ENCODE data around the gene TMC8. TPM values are rescaled to one million over a fixed set of nuclear protein-coding genes. Genes with fewer than 3 reads are reported as not detected.

TMC8 gene
- total RNA-seq, 1 donor from 2014 or later: 0.40 TPM

GRCh38 chr17:78141437-78142118, 11.0 kb downstream of the TMC8 start:
- H3K36me3 Mint-ChIP-seq (ENCODE audit: low read depth): no peaks in the 10 kb centered on the region
- no peaks in the 10 kb centered on the region for H3K27me3 Mint-ChIP-seq (ENCODE audit: low read depth)
- H3K27ac Mint-ChIP-seq (ENCODE audit: unreplicated experiment): no peak overlapping the region
- DNase-seq (ENCODE audit: low spot score): peak; percentile 87
- no peaks in the 10 kb centered on the region for H3K9me3 Mint-ChIP-seq (ENCODE audit: low read depth)
- peaks cover 23% of the 10 kb centered on the region for H3K4me1 Mint-ChIP-seq (ENCODE audit: low read depth)
- no peak overlapping the region for H3K4me3 Mint-ChIP-seq (ENCODE audit: unreplicated experiment)
- TF ChIP-seq CTCF (IDR thresholded peaks at IDR 0.05): no peak

GRCh38 chr17:78142119-78142861, 11.7 kb downstream of the TMC8 start:
- no peak overlapping the region for H3K4me3 Mint-ChIP-seq (ENCODE audit: unreplicated experiment)
- no peaks in the 10 kb centered on the region for H3K27me3 Mint-ChIP-seq (ENCODE audit: low read depth)
- H3K9me3 Mint-ChIP-seq (ENCODE audit: low read depth): no peaks in the 10 kb centered on the region
- H3K27ac Mint-ChIP-seq (ENCODE audit: unreplicated experiment): no peak overlapping the region
- H3K4me1 Mint-ChIP-seq (ENCODE audit: low read depth): peaks cover 23% of the 10 kb centered on the region
- peak; percentile 58 for DNase-seq (ENCODE audit: low spot score)
- H3K36me3 Mint-ChIP-seq (ENCODE audit: low read depth): no peaks in the 10 kb centered on the region
- no peak for TF ChIP-seq CTCF (IDR thresholded peaks at IDR 0.05)

- Mint-ChIP-seq H3K27me3 (ENCODE audit: low read depth) (no peaks in the 10 kb centered on the region), H3K36me3 (ENCODE audit: low read depth) (no peaks in the 10 kb centered on the region), H3K4me1 (ENCODE audit: low read depth) (peaks cover 23% of the 10 kb centered on the region), H3K27ac (ENCODE audit: unreplicated experiment) (peak overlapping the region; percentile 45), H3K9me3 (ENCODE audit: low read depth) (no peaks in the 10 kb centered on the region), H3K4me3 (ENCODE audit: unreplicated experiment) (no peak overlapping the region)
- DNase-seq (ENCODE audit: low spot score): peak; percentile 79
- TF ChIP-seq CTCF (IDR thresholded peaks at IDR 0.05): no peak
Observed at GRCh38 chr17:78143214-78144146, 12.9 kb downstream of the TMC8 start.

- Mint-ChIP-seq H3K4me3 (ENCODE audit: unreplicated experiment) (peak overlapping the region; percentile 12), H3K36me3 (ENCODE audit: low read depth) (no peaks in the 10 kb centered on the region), H3K27ac (ENCODE audit: unreplicated experiment) (peak overlapping the region; percentile 84)
Observed at GRCh38 chr17:78144147-78144719, 13.7 kb downstream of the TMC8 start.

More at GRCh38 chr17:78144147-78144719, 13.7 kb downstream of the TMC8 start:
- Mint-ChIP-seq H3K9me3 (ENCODE audit: low read depth) (no peaks in the 10 kb centered on the region), H3K4me1 (ENCODE audit: low read depth) (peaks cover 23% of the 10 kb centered on the region), H3K27me3 (ENCODE audit: low read depth) (no peaks in the 10 kb centered on the region)
- peak; percentile 39 for TF ChIP-seq CTCF (IDR thresholded peaks at IDR 0.05)
- DNase-seq (ENCODE audit: low spot score): peak; percentile 71

Measured in chondrocyte (in vitro differentiated cells).